Cardiac muscle cell (in vitro differentiated cells and primary cell): ENCODE results near the gene ZNF536. TPM values are rescaled to one million over a fixed set of nuclear protein-coding genes. Genes with fewer than 3 reads are reported as not detected.

ENCODE experiments used
- DNase-seq, 2 donors: peaks; one replicate each; pipeline versions ENCODE4 v3.0.0 to v3.0.0-alpha.2; 2010 to 2017; ENCODE audit warnings: low read depth in 1 of 2, low spot score in 1 of 2
- H3K27ac ChIP-seq: fragments of 200-600 bp; sonication (generic); 2 replicates; pipeline ENCODE4 v1.5.1; 2016
- H3K27me3 ChIP-seq: fragments of 200-600 bp; sonication (generic); 2 replicates; pipeline ENCODE4 v1.6.0; 2016; ENCODE audit warnings: control low read depth
- H3K36me3 ChIP-seq: fragments of 200-600 bp; sonication (generic); 2 replicates; pipeline ENCODE4 v1.5.1; 2016; ENCODE audit warnings: control low read depth
- H3K4me1 ChIP-seq: fragments of 200-600 bp; sonication (generic); 2 replicates; pipeline ENCODE4 v1.8.1; 2017; ENCODE audit warnings: low read depth, mild to moderate bottlenecking, mixed run types
- H3K4me3 ChIP-seq: fragments of 200-600 bp; sonication (generic); 2 replicates; pipeline ENCODE4 v1.5.1; 2016; ENCODE audit warnings: mild to moderate bottlenecking
- H3K9me3 ChIP-seq: fragments of 200-600 bp; sonication (generic); 2 replicates; pipeline ENCODE4 v1.5.1; 2017; ENCODE audit warnings: low read depth, mild to moderate bottlenecking, control low read depth
- CTCF ChIP-seq: IDR thresholded peaks from 2 replicates; pipeline ENCODE4 v1.5.1; 2012; ENCODE audit warnings: low read depth, mild to moderate bottlenecking, low read length
- polyA plus RNA-seq: library from polyadenylated mRNA; unstranded; fragments of >200 nt; fragmentation: Nextera tagmentation; extraction: Ambion mirVana; gene quantifications from 2 replicates; pipeline ENCODE4 v1.2.1, GENCODE V29; 2016
- total RNA-seq: library from RNA; depleted of rRNA; stranded (reverse); fragments of >200 nt; gene quantifications from 2 replicates; pipeline ENCODE4 v1.2.3, GENCODE V29; 2016

Gene ZNF536
- total and polyA plus RNA-seq, 2 experiments from 2014 or later: 0.12 to 0.39 TPM

- H3K4me1 ChIP-seq: no peaks in the 10 kb centered on the region
- no peak for TF ChIP-seq CTCF
- DNase-seq: no peak
- no peaks in the 10 kb centered on the region for H3K36me3 ChIP-seq
- H3K27me3 ChIP-seq: no peaks in the 10 kb centered on the region
- no peak overlapping the region for H3K27ac ChIP-seq
- no peaks in the 10 kb centered on the region for H3K9me3 ChIP-seq
- no peak overlapping the region for H3K4me3 ChIP-seq
These were observed 13.9 kb upstream of the ZNF536 start for GRCh38 chr19:30358319-30358718.

DNA sequence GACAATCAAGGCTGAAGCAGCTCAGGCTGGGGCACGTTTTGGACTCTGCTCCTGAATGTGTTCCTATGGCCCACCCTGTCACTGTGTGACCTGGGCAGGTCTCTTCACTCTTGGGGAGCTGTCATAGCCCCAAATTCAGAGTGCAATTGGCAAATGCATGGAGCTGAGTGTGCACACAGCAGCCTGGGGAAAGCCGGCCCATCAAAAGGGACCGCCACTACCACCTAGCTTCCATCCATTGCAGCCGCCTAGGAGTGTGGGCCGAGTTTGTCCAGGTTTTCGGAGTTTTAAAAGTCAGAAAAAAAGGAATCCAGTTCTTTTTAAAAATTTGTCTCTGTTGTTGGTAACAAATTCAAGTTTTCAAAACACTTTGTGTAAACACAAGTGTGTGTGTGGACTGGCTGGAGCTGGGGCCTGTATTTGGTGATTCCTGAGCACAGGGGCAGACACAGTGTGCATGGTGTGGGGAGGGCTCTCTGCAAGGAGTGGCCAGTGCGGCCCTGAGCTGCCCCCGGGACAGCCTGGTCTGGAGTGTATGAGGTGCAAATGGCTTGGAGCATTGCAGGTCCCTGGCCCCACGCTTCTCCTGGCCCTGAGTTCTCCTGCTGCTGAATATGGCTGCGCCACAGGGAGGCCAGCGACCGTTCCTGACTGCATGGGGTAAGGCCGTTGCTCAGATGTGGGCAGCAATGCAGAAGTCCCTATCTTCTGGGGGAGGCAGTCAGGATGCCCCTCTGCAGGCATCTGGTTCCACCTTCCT is 13.2 kb upstream of the ZNF536 start:
- H3K27me3 ChIP-seq: peaks cover 5% of the 10 kb centered on the region
- no peak for DNase-seq
- no peaks in the 10 kb centered on the region for H3K36me3 ChIP-seq
- H3K4me1 ChIP-seq: no peaks in the 10 kb centered on the region
- H3K9me3 ChIP-seq: no peaks in the 10 kb centered on the region
- H3K27ac ChIP-seq: no peak overlapping the region
- no peak for TF ChIP-seq CTCF
- no peak overlapping the region for H3K4me3 ChIP-seq

- H3K9me3 ChIP-seq: no peaks in the 10 kb centered on the region
- H3K4me3 ChIP-seq: no peak overlapping the region
- no peak overlapping the region for H3K27ac ChIP-seq
- H3K27me3 ChIP-seq: peaks cover 15% of the 10 kb centered on the region
- no peaks in the 10 kb centered on the region for H3K4me1 ChIP-seq
- no peak for TF ChIP-seq CTCF
- no peak for DNase-seq
- H3K36me3 ChIP-seq: no peaks in the 10 kb centered on the region
These were observed 12.2 kb upstream of the ZNF536 start for GRCh38 chr19:30359936-30360335.

GRCh38 chr19:30360376-30361106 is 11.6 kb upstream of the ZNF536 start:
- H3K9me3 ChIP-seq: no peaks in the 10 kb centered on the region
- TF ChIP-seq CTCF: no peak
- no peak overlapping the region for H3K4me3 ChIP-seq
- no peaks in the 10 kb centered on the region for H3K36me3 ChIP-seq
- no peak for DNase-seq
- no peak overlapping the region for H3K27ac ChIP-seq
- H3K4me1 ChIP-seq: no peaks in the 10 kb centered on the region
- peaks cover 21% of the 10 kb centered on the region for H3K27me3 ChIP-seq

GRCh38 chr19:30361107-30361447 is 11.1 kb upstream of the ZNF536 start:
- no peaks in the 10 kb centered on the region for H3K9me3 ChIP-seq
- no peak for TF ChIP-seq CTCF
- no peak overlapping the region for H3K4me3 ChIP-seq
- no peak overlapping the region for H3K27ac ChIP-seq
- no peaks in the 10 kb centered on the region for H3K4me1 ChIP-seq
- DNase-seq: no peak
- no peaks in the 10 kb centered on the region for H3K36me3 ChIP-seq
- H3K27me3 ChIP-seq: peaks cover 26% of the 10 kb centered on the region
